Peyer's patch (tissue), 4 donors: ENCODE data around the gene HOXA11.

Experiments used
- POLR2A ChIP-seq, 2 donors: fragments of 450-650 bp; IDR thresholded peaks; one replicate each; pipeline ENCODE4 v1.5.1; 2017; ENCODE audit warnings: antibody characterized with exemption in 2 of 2, mild to moderate bottlenecking in 2 of 2, moderate library complexity in 2 of 2
- TF ChIP-seq, protein P1 (sequence below), 6 experiments: fragments of 450-650 bp in 4 of 6; fragments of 200-600 bp in 2 of 6; sonication (generic) in 1 of 6; IDR thresholded peaks; one replicate each; pipeline ENCODE4 v1.5.1; 2017 to 2019; ENCODE audit warnings: antibody characterized with exemption in 6 of 6, mild to moderate bottlenecking in 3 of 6, moderate library complexity in 1 of 6

DNA sequence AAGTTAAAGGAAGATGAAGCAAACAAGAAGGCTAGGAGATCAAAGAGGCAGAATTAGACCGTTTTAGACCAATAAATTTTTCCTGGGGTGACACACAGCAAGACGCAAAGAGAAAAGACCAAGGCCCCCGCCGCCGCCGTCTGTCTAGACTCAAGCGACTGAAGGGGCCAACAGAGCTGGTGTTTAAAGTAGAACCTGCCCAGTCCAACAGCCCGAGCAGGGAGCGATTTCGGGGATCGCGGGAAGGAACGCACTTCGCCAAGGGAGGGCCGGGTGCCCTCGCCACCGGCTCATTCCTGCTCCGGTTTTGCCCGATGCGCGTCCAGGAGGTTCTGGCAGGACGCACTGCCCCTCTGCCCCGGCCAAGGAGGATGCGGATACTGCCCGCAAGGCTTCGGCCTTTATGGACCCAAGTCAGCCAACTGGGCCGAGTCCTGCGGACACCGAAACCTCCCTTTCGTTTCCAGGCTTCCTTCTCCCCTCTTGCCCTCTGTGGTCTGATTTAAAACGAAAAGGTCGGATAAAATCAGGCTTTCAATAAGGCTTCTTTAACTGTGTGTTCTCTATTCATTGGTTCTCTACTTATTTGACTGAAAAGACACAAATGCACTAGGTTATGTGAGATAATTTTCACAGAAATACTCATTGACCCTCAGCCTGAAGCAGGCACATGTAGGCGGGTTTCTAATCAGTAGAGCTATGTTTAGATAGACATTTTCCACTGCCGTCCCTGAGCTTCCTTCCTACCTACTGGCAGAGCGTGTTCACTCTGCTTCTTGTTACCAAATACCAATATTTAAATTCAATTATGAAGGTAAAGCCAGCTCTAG is 26.4 kb downstream of the HOXA11 start:
- TF ChIP-seq POLR2A (IDR thresholded peaks at IDR 0.05): no peak
- TF ChIP-seq, protein P1, sequence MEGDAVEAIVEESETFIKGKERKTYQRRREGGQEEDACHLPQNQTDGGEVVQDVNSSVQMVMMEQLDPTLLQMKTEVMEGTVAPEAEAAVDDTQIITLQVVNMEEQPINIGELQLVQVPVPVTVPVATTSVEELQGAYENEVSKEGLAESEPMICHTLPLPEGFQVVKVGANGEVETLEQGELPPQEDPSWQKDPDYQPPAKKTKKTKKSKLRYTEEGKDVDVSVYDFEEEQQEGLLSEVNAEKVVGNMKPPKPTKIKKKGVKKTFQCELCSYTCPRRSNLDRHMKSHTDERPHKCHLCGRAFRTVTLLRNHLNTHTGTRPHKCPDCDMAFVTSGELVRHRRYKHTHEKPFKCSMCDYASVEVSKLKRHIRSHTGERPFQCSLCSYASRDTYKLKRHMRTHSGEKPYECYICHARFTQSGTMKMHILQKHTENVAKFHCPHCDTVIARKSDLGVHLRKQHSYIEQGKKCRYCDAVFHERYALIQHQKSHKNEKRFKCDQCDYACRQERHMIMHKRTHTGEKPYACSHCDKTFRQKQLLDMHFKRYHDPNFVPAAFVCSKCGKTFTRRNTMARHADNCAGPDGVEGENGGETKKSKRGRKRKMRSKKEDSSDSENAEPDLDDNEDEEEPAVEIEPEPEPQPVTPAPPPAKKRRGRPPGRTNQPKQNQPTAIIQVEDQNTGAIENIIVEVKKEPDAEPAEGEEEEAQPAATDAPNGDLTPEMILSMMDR (IDR thresholded peaks at IDR 0.05): no peak
